Measurements from ENCODE around the gene MCCD1. TPM values are rescaled to one million over a fixed set of nuclear protein-coding genes. Genes with fewer than 3 reads are reported as not detected.
A peak's percentile ranks its signal among the peaks of the same experiment; 100 is the strongest.

The MCCD1 gene
- total RNA-seq, 3 donors from 2014 or later, result not detected

DNA sequence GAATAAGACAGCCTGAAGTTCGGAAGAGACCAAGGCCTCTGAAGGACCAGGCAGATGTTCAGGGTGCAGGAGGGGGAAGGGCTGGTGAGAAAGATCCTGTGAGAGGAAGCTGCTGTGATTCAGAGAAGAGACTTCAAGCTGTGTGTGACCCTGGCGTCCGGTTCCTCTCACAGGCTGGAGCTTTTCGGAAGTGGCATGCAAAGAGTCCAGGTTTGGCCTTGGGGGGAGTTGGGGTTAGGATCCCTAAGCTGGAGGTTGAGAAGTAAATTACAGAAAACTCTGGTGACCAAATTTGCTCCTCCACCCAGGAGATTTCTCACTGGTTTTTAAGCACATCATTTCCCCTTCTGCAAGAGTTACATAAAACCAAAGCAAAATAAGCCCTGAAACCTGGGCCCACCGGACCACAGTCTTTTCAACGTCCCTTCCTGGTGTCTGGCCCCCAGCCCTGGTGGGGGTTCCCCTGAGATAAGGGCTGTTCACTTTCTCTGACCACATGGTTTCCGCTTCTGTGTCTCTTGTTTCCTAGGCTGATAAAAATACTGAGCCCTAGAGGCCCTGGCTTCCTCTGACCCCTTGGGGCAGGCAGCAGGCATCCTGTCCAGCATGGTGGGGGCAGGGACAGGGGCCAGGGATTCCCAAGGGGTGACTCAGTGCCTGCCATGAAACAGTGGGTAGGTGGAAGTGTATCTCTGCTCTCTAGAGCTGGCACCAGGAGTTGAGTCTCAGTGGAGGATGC, 31.4 kb downstream of the MCCD1 start:
- H3K27me3 Mint-ChIP-seq (ENCODE audit: low read depth), result no peaks in the 10 kb centered on the region
- ATAC-seq (peak; percentile 38 to 41), DNase-seq (no peak)
- peaks cover 37% of the 10 kb centered on the region for H3K36me3 Mint-ChIP-seq (ENCODE audit: insufficient read depth)
- H3K4me3 Mint-ChIP-seq, result peak overlapping the region; percentile 67
- peaks cover 82% of the 10 kb centered on the region for H3K4me1 Mint-ChIP-seq (ENCODE audit: low read depth)
- no peaks in the 10 kb centered on the region for H3K9me3 Mint-ChIP-seq

GRCh38 chr6:31560697-31561058, 31.9 kb downstream of the MCCD1 start:
- Mint-ChIP-seq H3K4me3 (peak overlapping the region; percentile 67), H3K4me1 (ENCODE audit: low read depth) (peaks cover 88% of the 10 kb centered on the region), H3K9me3 (no peaks in the 10 kb centered on the region), H3K36me3 (ENCODE audit: insufficient read depth) (peaks cover 43% of the 10 kb centered on the region), H3K27me3 (ENCODE audit: low read depth) (no peaks in the 10 kb centered on the region)
- ATAC-seq (no peak), DNase-seq (no peak)

- ATAC-seq (peak in 1 of 2 donors; percentile 1), DNase-seq (no peak)
- Mint-ChIP-seq H3K9me3 (no peaks in the 10 kb centered on the region), H3K4me1 (ENCODE audit: low read depth) (peaks cover 81% of the 10 kb centered on the region), H3K36me3 (ENCODE audit: insufficient read depth) (peaks cover 29% of the 10 kb centered on the region), H3K27me3 (ENCODE audit: low read depth) (no peaks in the 10 kb centered on the region), H3K4me3 (peak overlapping the region; percentile 96)
Measured at GRCh38 chr6:31567531-31568370, 39.0 kb downstream of the MCCD1 start.

GRCh38 chr6:31568537-31568961, 39.8 kb downstream of the MCCD1 start:
- ATAC-seq (peak; percentile 69), DNase-seq (peak; percentile 54)
- peaks cover 30% of the 10 kb centered on the region for H3K36me3 Mint-ChIP-seq (ENCODE audit: insufficient read depth)
- H3K9me3 Mint-ChIP-seq, result no peaks in the 10 kb centered on the region
- peak overlapping the region; percentile 96 for H3K4me3 Mint-ChIP-seq
- peaks cover 81% of the 10 kb centered on the region for H3K4me1 Mint-ChIP-seq (ENCODE audit: low read depth)
- no peaks in the 10 kb centered on the region for H3K27me3 Mint-ChIP-seq (ENCODE audit: low read depth)

GRCh38 chr6:31569861-31570536, 41.2 kb downstream of the MCCD1 start:
- ATAC-seq (no peak), DNase-seq (no peak)
- Mint-ChIP-seq H3K4me3 (peak overlapping the region; percentile 96), H3K27me3 (ENCODE audit: low read depth) (no peaks in the 10 kb centered on the region), H3K9me3 (no peaks in the 10 kb centered on the region), H3K4me1 (ENCODE audit: low read depth) (peaks cover 85% of the 10 kb centered on the region), H3K36me3 (ENCODE audit: insufficient read depth) (peaks cover 30% of the 10 kb centered on the region)

DNA sequence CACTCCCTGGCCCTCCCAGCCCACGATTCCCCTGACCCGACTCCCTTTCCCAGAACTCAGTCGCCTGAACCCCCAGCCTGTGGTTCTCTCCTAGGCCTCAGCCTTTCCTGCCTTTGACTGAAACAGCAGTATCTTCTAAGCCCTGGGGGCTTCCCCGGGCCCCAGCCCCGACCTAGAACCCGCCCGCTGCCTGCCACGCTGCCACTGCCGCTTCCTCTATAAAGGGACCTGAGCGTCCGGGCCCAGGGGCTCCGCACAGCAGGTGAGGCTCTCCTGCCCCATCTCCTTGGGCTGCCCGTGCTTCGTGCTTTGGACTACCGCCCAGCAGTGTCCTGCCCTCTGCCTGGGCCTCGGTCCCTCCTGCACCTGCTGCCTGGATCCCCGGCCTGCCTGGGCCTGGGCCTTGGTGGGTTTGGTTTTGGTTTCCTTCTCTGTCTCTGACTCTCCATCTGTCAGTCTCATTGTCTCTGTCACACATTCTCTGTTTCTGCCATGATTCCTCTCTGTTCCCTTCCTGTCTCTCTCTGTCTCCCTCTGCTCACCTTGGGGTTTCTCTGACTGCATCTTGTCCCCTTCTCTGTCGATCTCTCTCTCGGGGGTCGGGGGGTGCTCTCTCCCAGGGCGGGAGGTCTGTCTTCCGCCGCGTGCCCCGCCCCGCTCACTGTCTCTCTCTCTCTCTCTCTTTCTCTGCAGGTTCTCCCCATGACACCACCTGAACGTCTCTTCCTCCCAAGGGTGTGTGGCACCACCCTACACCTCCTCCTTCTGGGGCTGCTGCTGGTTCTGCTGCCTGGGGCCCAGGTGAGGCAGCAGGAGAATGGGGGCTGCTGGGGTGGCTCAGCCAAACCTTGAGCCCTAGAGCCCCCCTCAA, 43.5 kb downstream of the MCCD1 start, which contains the start of gene LTA:
Gene LTA, plus strand, starts transcription at position 249 of the 871 bp plus-strand sequence. Its CDS starts 454 bp downstream, at position 703.
- Mint-ChIP-seq H3K27me3 (ENCODE audit: low read depth) (no peaks in the 10 kb centered on the region), H3K36me3 (ENCODE audit: insufficient read depth) (peaks cover 42% of the 10 kb centered on the region), H3K9me3 (no peaks in the 10 kb centered on the region), H3K4me1 (ENCODE audit: low read depth) (peaks cover 83% of the 10 kb centered on the region), H3K4me3 (peak within 1 kb of the TSS; percentile 96)
- peak; percentile 49 to 57 for ATAC-seq
- peak; percentile 75 for DNase-seq

DNA sequence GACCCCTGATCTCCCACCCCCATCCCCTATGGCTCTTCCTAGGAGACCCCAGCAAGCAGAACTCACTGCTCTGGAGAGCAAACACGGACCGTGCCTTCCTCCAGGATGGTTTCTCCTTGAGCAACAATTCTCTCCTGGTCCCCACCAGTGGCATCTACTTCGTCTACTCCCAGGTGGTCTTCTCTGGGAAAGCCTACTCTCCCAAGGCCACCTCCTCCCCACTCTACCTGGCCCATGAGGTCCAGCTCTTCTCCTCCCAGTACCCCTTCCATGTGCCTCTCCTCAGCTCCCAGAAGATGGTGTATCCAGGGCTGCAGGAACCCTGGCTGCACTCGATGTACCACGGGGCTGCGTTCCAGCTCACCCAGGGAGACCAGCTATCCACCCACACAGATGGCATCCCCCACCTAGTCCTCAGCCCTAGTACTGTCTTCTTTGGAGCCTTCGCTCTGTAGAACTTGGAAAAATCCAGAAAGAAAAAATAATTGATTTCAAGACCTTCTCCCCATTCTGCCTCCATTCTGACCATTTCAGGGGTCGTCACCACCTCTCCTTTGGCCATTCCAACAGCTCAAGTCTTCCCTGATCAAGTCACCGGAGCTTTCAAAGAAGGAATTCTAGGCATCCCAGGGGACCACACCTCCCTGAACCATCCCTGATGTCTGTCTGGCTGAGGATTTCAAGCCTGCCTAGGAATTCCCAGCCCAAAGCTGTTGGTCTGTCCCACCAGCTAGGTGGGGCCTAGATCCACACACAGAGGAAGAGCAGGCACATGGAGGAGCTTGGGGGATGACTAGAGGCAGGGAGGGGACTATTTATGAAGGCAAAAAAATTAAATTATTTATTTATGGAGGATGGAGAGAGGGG, 44.7 kb downstream of the MCCD1 start:
- no peaks in the 10 kb centered on the region for H3K9me3 Mint-ChIP-seq
- DNase-seq (no peak), ATAC-seq (no peak)
- H3K27me3 Mint-ChIP-seq (ENCODE audit: low read depth), result no peaks in the 10 kb centered on the region
- H3K4me3 Mint-ChIP-seq, result peak overlapping the region; percentile 96
- H3K4me1 Mint-ChIP-seq (ENCODE audit: low read depth), result peaks cover 77% of the 10 kb centered on the region
- H3K36me3 Mint-ChIP-seq (ENCODE audit: insufficient read depth), result peaks cover 48% of the 10 kb centered on the region

- DNase-seq, result no peak
- Mint-ChIP-seq H3K4me1 (ENCODE audit: low read depth) (peaks cover 77% of the 10 kb centered on the region), H3K27me3 (ENCODE audit: low read depth) (no peaks in the 10 kb centered on the region), H3K9me3 (no peaks in the 10 kb centered on the region), H3K4me3 (peak overlapping the region; percentile 96), H3K36me3 (ENCODE audit: insufficient read depth) (peaks cover 54% of the 10 kb centered on the region)
- peak; percentile 6 to 7 for ATAC-seq
Measured at GRCh38 chr6:31574106-31575061, 45.6 kb downstream of the MCCD1 start.

GRCh38 chr6:31575335-31575901, 46.7 kb downstream of the MCCD1 start, which contains the start of gene TNF:
TNF (plus strand) TSS chr6:31575565; CDS start chr6:31575742, 177 bp downstream.
- Mint-ChIP-seq H3K9me3 (no peaks in the 10 kb centered on the region), H3K27me3 (ENCODE audit: low read depth) (no peaks in the 10 kb centered on the region), H3K4me3 (peak within 1 kb of the TSS; percentile 96), H3K4me1 (ENCODE audit: low read depth) (peaks cover 73% of the 10 kb centered on the region), H3K36me3 (ENCODE audit: insufficient read depth) (peaks cover 53% of the 10 kb centered on the region)
- DNase-seq (peak; percentile 80), ATAC-seq (peak; percentile 21 to 23)

DNA sequence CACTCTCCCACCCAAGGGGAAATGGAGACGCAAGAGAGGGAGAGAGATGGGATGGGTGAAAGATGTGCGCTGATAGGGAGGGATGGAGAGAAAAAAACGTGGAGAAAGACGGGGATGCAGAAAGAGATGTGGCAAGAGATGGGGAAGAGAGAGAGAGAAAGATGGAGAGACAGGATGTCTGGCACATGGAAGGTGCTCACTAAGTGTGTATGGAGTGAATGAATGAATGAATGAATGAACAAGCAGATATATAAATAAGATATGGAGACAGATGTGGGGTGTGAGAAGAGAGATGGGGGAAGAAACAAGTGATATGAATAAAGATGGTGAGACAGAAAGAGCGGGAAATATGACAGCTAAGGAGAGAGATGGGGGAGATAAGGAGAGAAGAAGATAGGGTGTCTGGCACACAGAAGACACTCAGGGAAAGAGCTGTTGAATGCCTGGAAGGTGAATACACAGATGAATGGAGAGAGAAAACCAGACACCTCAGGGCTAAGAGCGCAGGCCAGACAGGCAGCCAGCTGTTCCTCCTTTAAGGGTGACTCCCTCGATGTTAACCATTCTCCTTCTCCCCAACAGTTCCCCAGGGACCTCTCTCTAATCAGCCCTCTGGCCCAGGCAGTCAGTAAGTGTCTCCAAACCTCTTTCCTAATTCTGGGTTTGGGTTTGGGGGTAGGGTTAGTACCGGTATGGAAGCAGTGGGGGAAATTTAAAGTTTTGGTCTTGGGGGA, 47.4 kb downstream of the MCCD1 start:
- H3K4me1 Mint-ChIP-seq (ENCODE audit: low read depth), result peaks cover 72% of the 10 kb centered on the region
- peaks cover 57% of the 10 kb centered on the region for H3K36me3 Mint-ChIP-seq (ENCODE audit: insufficient read depth)
- DNase-seq (no peak), ATAC-seq (no peak)
- no peaks in the 10 kb centered on the region for H3K9me3 Mint-ChIP-seq
- H3K4me3 Mint-ChIP-seq, result peak overlapping the region; percentile 96
- no peaks in the 10 kb centered on the region for H3K27me3 Mint-ChIP-seq (ENCODE audit: low read depth)

DNA sequence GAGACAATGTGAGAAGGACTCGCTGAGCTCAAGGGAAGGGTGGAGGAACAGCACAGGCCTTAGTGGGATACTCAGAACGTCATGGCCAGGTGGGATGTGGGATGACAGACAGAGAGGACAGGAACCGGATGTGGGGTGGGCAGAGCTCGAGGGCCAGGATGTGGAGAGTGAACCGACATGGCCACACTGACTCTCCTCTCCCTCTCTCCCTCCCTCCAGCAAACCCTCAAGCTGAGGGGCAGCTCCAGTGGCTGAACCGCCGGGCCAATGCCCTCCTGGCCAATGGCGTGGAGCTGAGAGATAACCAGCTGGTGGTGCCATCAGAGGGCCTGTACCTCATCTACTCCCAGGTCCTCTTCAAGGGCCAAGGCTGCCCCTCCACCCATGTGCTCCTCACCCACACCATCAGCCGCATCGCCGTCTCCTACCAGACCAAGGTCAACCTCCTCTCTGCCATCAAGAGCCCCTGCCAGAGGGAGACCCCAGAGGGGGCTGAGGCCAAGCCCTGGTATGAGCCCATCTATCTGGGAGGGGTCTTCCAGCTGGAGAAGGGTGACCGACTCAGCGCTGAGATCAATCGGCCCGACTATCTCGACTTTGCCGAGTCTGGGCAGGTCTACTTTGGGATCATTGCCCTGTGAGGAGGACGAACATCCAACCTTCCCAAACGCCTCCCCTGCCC, 48.3 kb downstream of the MCCD1 start:
- H3K36me3 Mint-ChIP-seq (ENCODE audit: insufficient read depth), result peaks cover 60% of the 10 kb centered on the region
- peak overlapping the region; percentile 96 for H3K4me3 Mint-ChIP-seq
- no peaks in the 10 kb centered on the region for H3K27me3 Mint-ChIP-seq (ENCODE audit: low read depth)
- DNase-seq (no peak), ATAC-seq (no peak)
- H3K4me1 Mint-ChIP-seq (ENCODE audit: low read depth), result peaks cover 66% of the 10 kb centered on the region
- H3K9me3 Mint-ChIP-seq, result no peaks in the 10 kb centered on the region

All from activated T-cell treated with anti-CD3 and anti-CD28 coated beads, Interleukin-2, amount 50 U/mL, for 4 hours (primary cell).